ENCODE results near the gene SMG9.
A peak's percentile ranks its signal among the peaks of the same experiment; 100 is the strongest.

SMG9 gene

GRCh38 chr19:43762814-43763213, 8.1 kb upstream of the SMG9 start:
- Histone ChIP-seq H3K27ac (ENCODE audit: low read length, poor library complexity, severe bottlenecking) (no peak overlapping the region), H3K9ac (ENCODE audit: low read length) (no peak overlapping the region), H4K8ac (ENCODE audit: low read length) (peak overlapping the region; percentile 19), H3K9me3 (ENCODE audit: control insufficient read depth, low read length) (no peaks in the 10 kb centered on the region), H2BK120ac (ENCODE audit: low read depth, low read length) (no peak overlapping the region), H3K23ac (ENCODE audit: low read length in 2 of 2) (no peak overlapping the region), H3K4ac (ENCODE audit: low read depth in 1 of 2, low read length in 2 of 2) (no peak overlapping the region), H2BK5ac (ENCODE audit: low read depth, low read length, poor library complexity, severe bottlenecking) (no peak overlapping the region), H2AFZ (ENCODE audit: low read depth, low read length) (no peak overlapping the region), H2BK15ac (ENCODE audit: low read depth, poor library complexity, severe bottlenecking) (no peak overlapping the region), H3K18ac (ENCODE audit: low read depth in 1 of 2, low read length in 2 of 2) (peak overlapping the region in 1 of 2 experiments; percentile 4), H4K91ac (ENCODE audit: low read length) (peak overlapping the region; percentile 49), H3K4me1 (ENCODE audit: control insufficient read depth, insufficient read depth, low read depth, low read length) (peaks cover 18% of the 10 kb centered on the region), H3K36me3 (ENCODE audit: control insufficient read depth in 1 of 2, insufficient read depth in 2 of 2, low read depth in 1 of 2, low read length in 2 of 2) (peaks cover 0 to 18% of the 10 kb centered on the region in 2 experiments), H2AK5ac (ENCODE audit: low read length, severe bottlenecking) (peak overlapping the region; percentile 27), H3K4me2 (ENCODE audit: low read length, poor library complexity, severe bottlenecking) (no peak overlapping the region), H3K4me3 (ENCODE audit: insufficient read depth in 1 of 2, low read depth in 1 of 2, low read length in 2 of 2) (no peak overlapping the region), H2BK12ac (ENCODE audit: low read length in 2 of 2) (peak overlapping the region; percentile 29 to 56), H3K79me1 (replicated peaks; ENCODE audit: low read length, poor library complexity, severe bottlenecking) (no peaks in the 10 kb centered on the region), H3K27me3 (ENCODE audit: control insufficient read depth in 1 of 2, insufficient read depth in 1 of 2, low read length in 2 of 2) (no peaks in the 10 kb centered on the region), H3K14ac (ENCODE audit: low read length in 2 of 2) (no peak overlapping the region)
- DNase-seq: no peak
- 90% methylated on average over 3 of the region's 3 CpGs for WGBS

- no peak overlapping the region for H3K27ac ChIP-seq (ENCODE audit: low read length, poor library complexity, severe bottlenecking)
- no peak overlapping the region for H3K4ac ChIP-seq (ENCODE audit: low read depth in 1 of 2, low read length in 2 of 2)
- no peak for DNase-seq
- no peaks in the 10 kb centered on the region for H3K27me3 ChIP-seq (ENCODE audit: control insufficient read depth in 1 of 2, insufficient read depth in 1 of 2, low read length in 2 of 2)
- H2BK12ac ChIP-seq (ENCODE audit: low read length in 2 of 2): no peak overlapping the region
- H3K9me3 ChIP-seq (ENCODE audit: control insufficient read depth, low read length): no peaks in the 10 kb centered on the region
- peaks cover 17% of the 10 kb centered on the region for H3K4me1 ChIP-seq (ENCODE audit: control insufficient read depth, insufficient read depth, low read depth, low read length)
- H4K8ac ChIP-seq (ENCODE audit: low read length): no peak overlapping the region
- H3K18ac ChIP-seq (ENCODE audit: low read depth in 1 of 2, low read length in 2 of 2): no peak overlapping the region
- WGBS: 80% methylated on average over 1 of the region's 4 CpGs
- H3K79me1 ChIP-seq (replicated peaks; ENCODE audit: low read length, poor library complexity, severe bottlenecking): no peaks in the 10 kb centered on the region
- H3K36me3 ChIP-seq (ENCODE audit: control insufficient read depth in 1 of 2, insufficient read depth in 2 of 2, low read depth in 1 of 2, low read length in 2 of 2): peaks cover 0 to 3% of the 10 kb centered on the region in 2 experiments
- no peak overlapping the region for H3K9ac ChIP-seq (ENCODE audit: low read length)
- no peak overlapping the region for H3K4me3 ChIP-seq (ENCODE audit: insufficient read depth in 1 of 2, low read depth in 1 of 2, low read length in 2 of 2)
- H2BK15ac ChIP-seq (ENCODE audit: low read depth, poor library complexity, severe bottlenecking): no peak overlapping the region
- H2BK5ac ChIP-seq (ENCODE audit: low read depth, low read length, poor library complexity, severe bottlenecking): no peak overlapping the region
- no peak overlapping the region for H2AK5ac ChIP-seq (ENCODE audit: low read length, severe bottlenecking)
- no peak overlapping the region for H3K4me2 ChIP-seq (ENCODE audit: low read length, poor library complexity, severe bottlenecking)
- H2BK120ac ChIP-seq (ENCODE audit: low read depth, low read length): no peak overlapping the region
- H4K91ac ChIP-seq (ENCODE audit: low read length): no peak overlapping the region
- H3K23ac ChIP-seq (ENCODE audit: low read length in 2 of 2): no peak overlapping the region
- no peak overlapping the region for H3K14ac ChIP-seq (ENCODE audit: low read length in 2 of 2)
- no peak overlapping the region for H2AFZ ChIP-seq (ENCODE audit: low read depth, low read length)
Measured at GRCh38 chr19:43760941-43761340, 6.2 kb upstream of the SMG9 start.

GRCh38 chr19:43759515-43759914, 4.8 kb upstream of the SMG9 start:
- H2BK15ac ChIP-seq (ENCODE audit: low read depth, poor library complexity, severe bottlenecking): no peak overlapping the region
- no peak overlapping the region for H2BK120ac ChIP-seq (ENCODE audit: low read depth, low read length)
- no peaks in the 10 kb centered on the region for H3K9me3 ChIP-seq (ENCODE audit: control insufficient read depth, low read length)
- no peak overlapping the region for H2AK5ac ChIP-seq (ENCODE audit: low read length, severe bottlenecking)
- peak; percentile 65 for DNase-seq
- H2BK5ac ChIP-seq (ENCODE audit: low read depth, low read length, poor library complexity, severe bottlenecking): no peak overlapping the region
- no peak overlapping the region for H2BK12ac ChIP-seq (ENCODE audit: low read length in 2 of 2)
- no peak overlapping the region for H3K4me2 ChIP-seq (ENCODE audit: low read length, poor library complexity, severe bottlenecking)
- H3K4ac ChIP-seq (ENCODE audit: low read depth in 1 of 2, low read length in 2 of 2): no peak overlapping the region
- peaks cover 0 to 3% of the 10 kb centered on the region in 2 experiments for H3K36me3 ChIP-seq (ENCODE audit: control insufficient read depth in 1 of 2, insufficient read depth in 2 of 2, low read depth in 1 of 2, low read length in 2 of 2)
- H3K23ac ChIP-seq (ENCODE audit: low read length in 2 of 2): peak overlapping the region in 1 of 2 experiments; percentile 42
- H3K79me1 ChIP-seq (replicated peaks; ENCODE audit: low read length, poor library complexity, severe bottlenecking): no peaks in the 10 kb centered on the region
- peak overlapping the region; percentile 47 for H3K9ac ChIP-seq (ENCODE audit: low read length)
- no peak overlapping the region for H3K4me3 ChIP-seq (ENCODE audit: insufficient read depth in 1 of 2, low read depth in 1 of 2, low read length in 2 of 2)
- H3K27me3 ChIP-seq (ENCODE audit: control insufficient read depth in 1 of 2, insufficient read depth in 1 of 2, low read length in 2 of 2): no peaks in the 10 kb centered on the region
- peak overlapping the region; percentile 34 for H3K27ac ChIP-seq (ENCODE audit: low read length, poor library complexity, severe bottlenecking)
- WGBS: 72% methylated on average over 4 of the region's 5 CpGs
- peaks cover 15% of the 10 kb centered on the region for H3K4me1 ChIP-seq (ENCODE audit: control insufficient read depth, insufficient read depth, low read depth, low read length)
- peak overlapping the region in 1 of 2 experiments; percentile 16 for H3K18ac ChIP-seq (ENCODE audit: low read depth in 1 of 2, low read length in 2 of 2)
- H4K91ac ChIP-seq (ENCODE audit: low read length): no peak overlapping the region
- no peak overlapping the region for H4K8ac ChIP-seq (ENCODE audit: low read length)
- H2AFZ ChIP-seq (ENCODE audit: low read depth, low read length): no peak overlapping the region
- no peak overlapping the region for H3K14ac ChIP-seq (ENCODE audit: low read length in 2 of 2)

GRCh38 chr19:43755256-43755801, 567 bp upstream of the SMG9 start:
- peak overlapping the region; percentile 70 to 93 for H3K4me3 ChIP-seq (ENCODE audit: insufficient read depth in 1 of 2, low read depth in 1 of 2, low read length in 2 of 2)
- H4K8ac ChIP-seq (ENCODE audit: low read length): peak overlapping the region; percentile 90
- peak overlapping the region in 1 of 2 experiments; percentile 78 for H3K14ac ChIP-seq (ENCODE audit: low read length in 2 of 2)
- H3K23ac ChIP-seq (ENCODE audit: low read length in 2 of 2): peak overlapping the region; percentile 27 to 51
- peak overlapping the region; percentile 74 for H2AFZ ChIP-seq (ENCODE audit: low read depth, low read length)
- peak overlapping the region; percentile 94 for H2BK5ac ChIP-seq (ENCODE audit: low read depth, low read length, poor library complexity, severe bottlenecking)
- H3K4me2 ChIP-seq (ENCODE audit: low read length, poor library complexity, severe bottlenecking): peak overlapping the region; percentile 100
- 2% methylated on average over 23 of the region's 28 CpGs for WGBS
- peaks cover 8% of the 10 kb centered on the region for H3K79me1 ChIP-seq (replicated peaks; ENCODE audit: low read length, poor library complexity, severe bottlenecking)
- peaks cover 6 to 19% of the 10 kb centered on the region in 2 experiments for H3K36me3 ChIP-seq (ENCODE audit: control insufficient read depth in 1 of 2, insufficient read depth in 2 of 2, low read depth in 1 of 2, low read length in 2 of 2)
- H2AK5ac ChIP-seq (ENCODE audit: low read length, severe bottlenecking): peak overlapping the region; percentile 91
- H3K9me3 ChIP-seq (ENCODE audit: control insufficient read depth, low read length): no peaks in the 10 kb centered on the region
- peak overlapping the region; percentile 75 to 77 for H3K4ac ChIP-seq (ENCODE audit: low read depth in 1 of 2, low read length in 2 of 2)
- H3K18ac ChIP-seq (ENCODE audit: low read depth in 1 of 2, low read length in 2 of 2): peak overlapping the region; percentile 86 to 91
- H3K4me1 ChIP-seq (ENCODE audit: control insufficient read depth, insufficient read depth, low read depth, low read length): peaks cover 24% of the 10 kb centered on the region
- peak overlapping the region; percentile 89 for H2BK120ac ChIP-seq (ENCODE audit: low read depth, low read length)
- H2BK15ac ChIP-seq (ENCODE audit: low read depth, poor library complexity, severe bottlenecking): peak overlapping the region; percentile 80
- peak overlapping the region; percentile 83 for H4K91ac ChIP-seq (ENCODE audit: low read length)
- peak overlapping the region; percentile 95 for H3K9ac ChIP-seq (ENCODE audit: low read length)
- H3K27ac ChIP-seq (ENCODE audit: low read length, poor library complexity, severe bottlenecking): peak overlapping the region; percentile 99
- H3K27me3 ChIP-seq (ENCODE audit: control insufficient read depth in 1 of 2, insufficient read depth in 1 of 2, low read length in 2 of 2): no peaks in the 10 kb centered on the region
- peak overlapping the region; percentile 33 to 87 for H2BK12ac ChIP-seq (ENCODE audit: low read length in 2 of 2)
- peak; percentile 73 for DNase-seq

All from mesenchymal stem cell (in vitro differentiated cells and primary cell).